HCT116 (cell line): ENCODE results near the gene PREP. TPM values are rescaled to one million over a fixed set of nuclear protein-coding genes. Genes with fewer than 3 reads are reported as not detected.

Source experiments
- ATAC-seq: fragments of 200-7000 bp; cut with Tn5 transposase; 2 replicates; pipeline ENCODE4 v1.9.1; 2020; ENCODE audit warnings: mild to moderate bottlenecking, moderate library complexity
- BruUV-seq: library from RNA; stranded (reverse); fragments of 400-500 nt; replicated peaks from 2 replicates; lab custom pipeline; 2021; lab: Mats Ljungman, UMichigan
- CTCF ChIA-PET: fragments of 300-600 bp; sonication (Branson Sonifier 250); formaldehyde crosslinking; loops from one replicate; lab custom pipeline; 2021; ENCODE audit warnings: antibody characterized with exemption; lab: Charles Lee
- POLR2A ChIA-PET: fragments of 300-600, 350-600 bp; sonication (Branson Sonifier 250); formaldehyde crosslinking; loops from one replicate; lab custom pipeline; 2021; ENCODE audit warnings: antibody characterized with exemption; lab: Charles Lee
- RAD21 ChIA-PET, 2 experiments: fragments of 300-600 bp; sonication (Branson Sonifier 250); formaldehyde crosslinking; loops; one replicate each; lab custom pipeline; 2023; ENCODE audit warnings: low total read pairs in 2 of 2; ENCODE audit not compliant: uncharacterized antibody in 2 of 2, unreplicated experiment in 2 of 2, low non-redundant PET in 1 of 2; lab: Charles Lee
- DNase-seq: peaks from one replicate; pipeline ENCODE4 v3.0.0-alpha.2; 2010; ENCODE audit warnings: low read depth, low spot score
- H2AFZ ChIP-seq: fragments of 200-600 bp; shearing (Covaris generic), sonication (generic); 2 replicates; pipeline ENCODE4 v1.6.1; 2017; ENCODE audit warnings: low read depth, mixed run types, mixed read lengths, antibody characterized with exemption, low read length; ENCODE audit not compliant: poor library complexity, severe bottlenecking
- H3K27ac ChIP-seq: 2 replicates; pipeline ENCODE4 v1.5.1; 2012; ENCODE audit warnings: low read depth, low read length
- H3K27me3 ChIP-seq: fragments of 200-600 bp; sonication (generic); 2 replicates; pipeline ENCODE4 v1.6.1; 2016; ENCODE audit warnings: mixed run types, low read length, mixed read lengths; ENCODE audit not compliant: insufficient read depth
- H3K36me3 ChIP-seq, 2 experiments: fragments of 200-500 bp in 1 of 2; fragments of 200-600 bp in 1 of 2; sonication (Bioruptor generic) in 1 of 2; sonication (generic) in 1 of 2; 2 replicates each; pipeline versions ENCODE4 v1.5.1 to v1.6.1; 2014 to 2016; ENCODE audit warnings: low read length in 2 of 2, inconsistent platforms in 1 of 2, mixed read lengths in 1 of 2, mixed run types in 1 of 2; ENCODE audit not compliant: insufficient read depth in 2 of 2, control insufficient read depth in 1 of 2
- H3K4me1 ChIP-seq, 2 experiments: fragments of 200-600 bp in 1 of 2; sonication (generic) in 1 of 2; 2 replicates each; pipeline versions ENCODE4 v1.5.1 to v1.6.1; 2012 to 2017; ENCODE audit warnings: low read length in 2 of 2, inconsistent platforms in 1 of 2, mild to moderate bottlenecking in 1 of 2, mixed read lengths in 1 of 2, mixed run types in 1 of 2, moderate library complexity in 1 of 2; ENCODE audit not compliant: insufficient read depth in 2 of 2, control insufficient read depth in 1 of 2
- H3K4me2 ChIP-seq: fragments of 200-600 bp; sonication (generic); 2 replicates; pipeline ENCODE4 v1.6.1; 2017; ENCODE audit warnings: mixed run types, low read length, mixed read lengths
- H3K4me3 ChIP-seq, 2 experiments: fragments of 200-600 bp in 1 of 2; sonication (generic) in 1 of 2; replicated peaks in 1 of 2; 2 replicates each; pipeline ENCODE4 v1.5.1; 2011 to 2016; ENCODE audit warnings: low read length in 2 of 2, control low read depth in 1 of 2, low read depth in 1 of 2, mild to moderate bottlenecking in 1 of 2, mixed read lengths in 1 of 2, mixed run types in 1 of 2
- H3K79me2 ChIP-seq: fragments of 200-600 bp; sonication (generic); 2 replicates; pipeline ENCODE4 v1.6.1; 2017; ENCODE audit warnings: mild to moderate bottlenecking, mixed run types, low read length, moderate library complexity, mixed read lengths; ENCODE audit not compliant: insufficient read depth
- H3K9ac ChIP-seq: fragments of 200-600 bp; sonication (generic); 2 replicates; pipeline ENCODE4 v1.6.1; 2016; ENCODE audit warnings: low read length, mixed read lengths
- H3K9me2 ChIP-seq: fragments of 200-600 bp; sonication (generic), shearing (Covaris generic); 2 replicates; pipeline ENCODE4 v1.6.1; 2017; ENCODE audit warnings: mixed run types, mild to moderate bottlenecking, moderate library complexity; ENCODE audit not compliant: insufficient read depth
- H3K9me3 ChIP-seq, 2 experiments: fragments of 200-500 bp in 1 of 2; fragments of 200-600 bp in 1 of 2; sonication (Bioruptor generic) in 1 of 2; sonication (generic) in 1 of 2; 2 replicates each; pipeline ENCODE4 v1.6.1; 2014 to 2017; ENCODE audit warnings: low read length in 2 of 2, mixed read lengths in 2 of 2, inconsistent platforms in 1 of 2, low read depth in 1 of 2, mild to moderate bottlenecking in 1 of 2, mixed run types in 1 of 2, moderate library complexity in 1 of 2; ENCODE audit not compliant: control insufficient read depth in 1 of 2, insufficient read depth in 1 of 2
- H4K20me1 ChIP-seq: fragments of 200-600 bp; sonication (generic), shearing (Covaris generic); 2 replicates; pipeline ENCODE4 v1.6.1; 2017; ENCODE audit warnings: mixed run types, mild to moderate bottlenecking, moderate library complexity; ENCODE audit not compliant: insufficient read depth
- ATF3 ChIP-seq: IDR thresholded peaks from 2 replicates; pipeline ENCODE4 v1.6.1; 2012
- CBX3 ChIP-seq: IDR thresholded peaks from 2 replicates; pipeline ENCODE4 v1.6.1; 2012; ENCODE audit warnings: low read depth
- EZH2 ChIP-seq: fragments of 200-600 bp; sonication (generic); IDR thresholded peaks from 2 replicates; pipeline ENCODE4 v1.6.1; 2017; ENCODE audit warnings: antibody characterized with exemption, mixed run types
- FOSL1 ChIP-seq: IDR thresholded peaks from 2 replicates; pipeline ENCODE4 v1.6.1; 2012; ENCODE audit warnings: low read depth
- MAX ChIP-seq: IDR thresholded peaks from 2 replicates; pipeline ENCODE4 v1.6.1; 2012
- POLR2A ChIP-seq: IDR thresholded peaks from 2 replicates; pipeline ENCODE4 v1.7.0; 2011; ENCODE audit warnings: borderline replicate concordance; ENCODE audit not compliant: insufficient read depth, insufficient read length; ENCODE audit errors: extremely low read depth
- POLR2AphosphoS5 ChIP-seq: IDR thresholded peaks from 2 replicates; pipeline ENCODE4 v1.6.1; 2011; ENCODE audit warnings: mild to moderate bottlenecking, low read depth, low read length, moderate library complexity
- RAD21 ChIP-seq: IDR thresholded peaks from 2 replicates; pipeline ENCODE4 v1.6.1; 2012; ENCODE audit warnings: low read depth, mild to moderate bottlenecking
- SIN3A ChIP-seq: IDR thresholded peaks from 2 replicates; pipeline ENCODE4 v1.6.1; 2012; ENCODE audit warnings: low read depth
- SP1 ChIP-seq: IDR thresholded peaks from 2 replicates; pipeline ENCODE4 v1.6.1; 2012; ENCODE audit warnings: low read depth
- SRF ChIP-seq: IDR thresholded peaks from 2 replicates; pipeline ENCODE4 v1.6.1; 2012; ENCODE audit warnings: low read depth
- YY1 ChIP-seq: IDR thresholded peaks from 2 replicates; pipeline ENCODE4 v1.6.1; 2011; ENCODE audit warnings: low read length, low read depth, moderate library complexity, mild to moderate bottlenecking; ENCODE audit not compliant: insufficient replicate concordance; ENCODE audit errors: extremely low read depth
- ZNF274 ChIP-seq: fragments of 200-500 bp; sonication (Bioruptor generic); IDR thresholded peaks from 2 replicates; pipeline ENCODE4 v1.6.1; 2014; ENCODE audit warnings: mild to moderate bottlenecking, low read depth, low read length, inconsistent platforms
- intact Hi-C: fragments of 100-400 bp; cut with micrococcal nuclease; formaldehyde crosslinking; loops from 2 replicates; pipeline ENCODE4 v1.10.0; 2022
- total RNA-seq: library from RNA; stranded (reverse); gene quantifications from one replicate; pipeline ENCODE4 v1.2.1, GENCODE V29; 2021; ENCODE audit not compliant: unreplicated experiment

The PREP gene
- total RNA-seq, 1 experiment from 2014 or later = 53.5 TPM

GRCh38 chr6:105305521-105305920, 97.4 kb downstream of the PREP start:
- Histone ChIP-seq H3K4me3 (no peak overlapping the region), H3K79me2 (no peaks in the 10 kb centered on the region), H3K36me3 (no peaks in the 10 kb centered on the region), H2AFZ (no peak overlapping the region), H3K9me2 (no peaks in the 10 kb centered on the region), H3K27me3 (no peaks in the 10 kb centered on the region), H3K9me3 (no peaks in the 10 kb centered on the region), H3K4me2 (no peak overlapping the region), H4K20me1 (no peaks in the 10 kb centered on the region), H3K9ac (no peak overlapping the region), H3K27ac (no peak overlapping the region), H3K4me1 (no peaks in the 10 kb centered on the region)
- intact Hi-C loops = no loop called here
- DNase-seq (no peak), ATAC-seq (no peak)
- TF ChIP-seq RAD21 (no peak), POLR2A (no peak), SIN3A (no peak), YY1 (no peak), EZH2 (no peak)
- ChIA-PET RAD21 (no interaction called here), CTCF (no interaction called here), POLR2A (no interaction called here)
- no TSS peak for BruUV-seq

- RAD21 ChIA-PET = no interaction called here
- no peaks in the 10 kb centered on the region for H3K27me3 ChIP-seq
- no peaks in the 10 kb centered on the region for H4K20me1 ChIP-seq
- no peaks in the 10 kb centered on the region for H3K36me3 ChIP-seq
- H3K27ac ChIP-seq = no peak overlapping the region
- DNase-seq (no peak), ATAC-seq (no peak)
- H3K4me3 ChIP-seq = no peak overlapping the region
- CTCF ChIA-PET = no interaction called here
- TF ChIP-seq POLR2A = no peak
- TF ChIP-seq POLR2AphosphoS5 = no peak
- TF ChIP-seq MAX = no peak
- no peak for TF ChIP-seq RAD21
- TF ChIP-seq EZH2 = no peak
- TF ChIP-seq SRF = no peak
- TF ChIP-seq SP1 = no peak
- TF ChIP-seq FOSL1 = no peak
- no peak for TF ChIP-seq ATF3
- no peak for TF ChIP-seq CBX3
- no peak for TF ChIP-seq SIN3A
- TF ChIP-seq ZNF274 = no peak
- H3K4me1 ChIP-seq = no peaks in the 10 kb centered on the region
- POLR2A ChIA-PET = no interaction called here
- H3K9me3 ChIP-seq = no peaks in the 10 kb centered on the region
- no peaks in the 10 kb centered on the region for H3K79me2 ChIP-seq
- H3K9ac ChIP-seq = no peak overlapping the region
- no peak overlapping the region for H2AFZ ChIP-seq
- H3K9me2 ChIP-seq = no peaks in the 10 kb centered on the region
- intact Hi-C loops = no loop called here
- no TSS peak for BruUV-seq
- no peak overlapping the region for H3K4me2 ChIP-seq
These were observed 98.1 kb downstream of the PREP start for GRCh38 chr6:105304825-105305224.
